ENCODE measurements around the gene HCRTR1. TPM values are rescaled to one million over a fixed set of nuclear protein-coding genes. Genes with fewer than 3 reads are reported as not detected.

HCRTR1 gene
- total RNA-seq, 4 donors from 2014 or later: 0.21 to 2.5 TPM; not detected in 2

- no peaks in the 10 kb centered on the region for H3K36me3 ChIP-seq
- WGBS, 2 donors: 22 to 35% methylated on average over 28 to 42 of the region's 62 CpGs
- H3K4me3 ChIP-seq: peak overlapping the region; percentile 8 to 53 (median 40)
- H3K27ac ChIP-seq: peak overlapping the region; percentile 11 to 77 (median 66)
- no peak for DNase-seq (ENCODE audit: low spot score in 2 of 2)
- peaks cover 0 to 29% of the 10 kb centered on the region in 2 donors for H3K27me3 ChIP-seq
- peak in 1 of 2 donors; percentile 3 for TF ChIP-seq EP300 (IDR thresholded peaks at IDR 0.05)
- TF ChIP-seq, protein P1, sequence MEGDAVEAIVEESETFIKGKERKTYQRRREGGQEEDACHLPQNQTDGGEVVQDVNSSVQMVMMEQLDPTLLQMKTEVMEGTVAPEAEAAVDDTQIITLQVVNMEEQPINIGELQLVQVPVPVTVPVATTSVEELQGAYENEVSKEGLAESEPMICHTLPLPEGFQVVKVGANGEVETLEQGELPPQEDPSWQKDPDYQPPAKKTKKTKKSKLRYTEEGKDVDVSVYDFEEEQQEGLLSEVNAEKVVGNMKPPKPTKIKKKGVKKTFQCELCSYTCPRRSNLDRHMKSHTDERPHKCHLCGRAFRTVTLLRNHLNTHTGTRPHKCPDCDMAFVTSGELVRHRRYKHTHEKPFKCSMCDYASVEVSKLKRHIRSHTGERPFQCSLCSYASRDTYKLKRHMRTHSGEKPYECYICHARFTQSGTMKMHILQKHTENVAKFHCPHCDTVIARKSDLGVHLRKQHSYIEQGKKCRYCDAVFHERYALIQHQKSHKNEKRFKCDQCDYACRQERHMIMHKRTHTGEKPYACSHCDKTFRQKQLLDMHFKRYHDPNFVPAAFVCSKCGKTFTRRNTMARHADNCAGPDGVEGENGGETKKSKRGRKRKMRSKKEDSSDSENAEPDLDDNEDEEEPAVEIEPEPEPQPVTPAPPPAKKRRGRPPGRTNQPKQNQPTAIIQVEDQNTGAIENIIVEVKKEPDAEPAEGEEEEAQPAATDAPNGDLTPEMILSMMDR (IDR thresholded peaks at IDR 0.05): no peak
- no peak for TF ChIP-seq POLR2A (IDR thresholded peaks at IDR 0.05)
- no peaks in the 10 kb centered on the region for H3K9me3 ChIP-seq
- H3K4me1 ChIP-seq: peaks cover 0 to 39% (median 23%) of the 10 kb centered on the region in 4 donors
Measured at GRCh38 chr1:31588751-31589515, 28.6 kb upstream of the HCRTR1 start.

- DNase-seq (ENCODE audit: low spot score in 2 of 2): no peak
- whole genome bisulfite sequencing, 2 donors: 73 to 75% methylated on average over 11 of the region's 11 CpGs
- Histone ChIP-seq H3K27me3 (peaks cover 0 to 25% of the 10 kb centered on the region in 2 donors), H3K4me1 (peaks cover 0 to 29% (median 23%) of the 10 kb centered on the region in 4 donors), H3K9me3 (no peaks in the 10 kb centered on the region), H3K27ac (no peak overlapping the region), H3K36me3 (no peaks in the 10 kb centered on the region), H3K4me3 (no peak overlapping the region)
- TF ChIP-seq, protein P1 (IDR thresholded peaks at IDR 0.05): no peak
- TF ChIP-seq POLR2A (IDR thresholded peaks at IDR 0.05): no peak
- no peak for TF ChIP-seq EP300 (IDR thresholded peaks at IDR 0.05)
Measured at GRCh38 chr1:31591425-31592093, 25.9 kb upstream of the HCRTR1 start.

DNA sequence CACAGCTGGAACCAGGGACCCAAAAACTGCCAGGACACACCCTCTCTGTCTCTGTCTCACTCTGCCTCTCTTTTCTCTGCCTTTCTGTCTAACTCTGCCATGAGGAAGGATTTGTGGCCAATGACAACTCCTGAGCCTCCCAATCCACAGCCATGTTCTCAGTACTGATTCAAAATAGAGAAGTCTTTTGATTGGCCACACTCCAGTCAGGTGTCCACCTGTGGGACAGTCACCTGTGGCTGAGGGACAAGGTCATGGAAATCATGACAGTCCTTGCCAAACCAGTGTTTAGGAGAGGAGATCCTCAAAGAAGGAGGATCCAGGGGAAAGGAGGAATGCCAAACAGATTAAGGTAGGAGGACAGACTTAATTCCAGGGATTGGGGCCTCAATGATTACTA lies 25.4 kb upstream of the HCRTR1 start:
- no peak for DNase-seq (ENCODE audit: low spot score in 2 of 2)
- H3K4me1 ChIP-seq: peaks cover 0 to 23% (median 17%) of the 10 kb centered on the region in 4 donors
- H3K27me3 ChIP-seq: peaks cover 0 to 20% of the 10 kb centered on the region in 2 donors
- TF ChIP-seq, protein P1 (IDR thresholded peaks at IDR 0.05): no peak
- TF ChIP-seq EP300 (IDR thresholded peaks at IDR 0.05) (no peak), POLR2A (IDR thresholded peaks at IDR 0.05) (no peak)
- no peaks in the 10 kb centered on the region for H3K36me3 ChIP-seq
- H3K4me3 ChIP-seq: no peak overlapping the region
- no peaks in the 10 kb centered on the region for H3K9me3 ChIP-seq
- no peak overlapping the region for H3K27ac ChIP-seq

DNA sequence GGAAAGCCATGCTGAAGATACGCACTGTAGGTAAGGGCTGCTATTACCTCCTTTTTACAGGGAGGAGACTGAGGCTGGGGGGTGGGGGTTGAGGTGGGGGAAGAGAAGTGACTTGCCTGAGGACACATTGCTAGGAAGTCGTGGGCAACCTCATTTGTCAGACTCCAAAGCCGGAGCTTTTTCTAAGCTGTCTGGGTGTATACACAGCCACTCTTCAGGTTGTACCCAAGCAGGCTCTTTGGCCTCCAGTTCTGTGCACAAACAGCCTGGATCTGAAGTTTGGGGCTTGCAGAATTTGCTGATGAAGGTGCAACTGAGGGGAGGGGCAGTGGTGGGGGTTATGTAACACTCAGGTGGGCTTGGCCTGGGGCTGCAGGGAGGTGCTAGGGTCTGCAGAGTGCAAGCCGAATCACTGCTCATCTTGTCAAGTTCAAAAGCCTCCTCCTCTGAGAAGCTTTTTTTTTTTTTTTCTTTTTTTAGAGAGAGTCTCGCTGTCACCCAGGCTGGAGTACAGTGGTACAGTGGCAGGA lies 24.3 kb upstream of the HCRTR1 start:
- Histone ChIP-seq H3K4me3 (no peak overlapping the region), H3K9me3 (no peaks in the 10 kb centered on the region), H3K27me3 (peaks cover 0 to 12% of the 10 kb centered on the region in 2 donors), H3K4me1 (peaks cover 0 to 12% (median 7%) of the 10 kb centered on the region in 4 donors), H3K36me3 (no peaks in the 10 kb centered on the region), H3K27ac (no peak overlapping the region)
- TF ChIP-seq EP300 (IDR thresholded peaks at IDR 0.05) (no peak), POLR2A (IDR thresholded peaks at IDR 0.05) (no peak)
- TF ChIP-seq, protein P1 (IDR thresholded peaks at IDR 0.05): no peak
- DNase-seq (ENCODE audit: low spot score in 2 of 2): no peak
- WGBS, 2 donors: 68 to 86% methylated on average over 5 of the region's 5 CpGs

All from tibial nerve (tissue), 4 donors.